ENCODE data around the gene LIPG. TPM values are rescaled to one million over a fixed set of nuclear protein-coding genes. Genes with fewer than 3 reads are reported as not detected.

The LIPG gene
- total RNA-seq, 6 experiments from 2014 or later: not detected

DNA sequence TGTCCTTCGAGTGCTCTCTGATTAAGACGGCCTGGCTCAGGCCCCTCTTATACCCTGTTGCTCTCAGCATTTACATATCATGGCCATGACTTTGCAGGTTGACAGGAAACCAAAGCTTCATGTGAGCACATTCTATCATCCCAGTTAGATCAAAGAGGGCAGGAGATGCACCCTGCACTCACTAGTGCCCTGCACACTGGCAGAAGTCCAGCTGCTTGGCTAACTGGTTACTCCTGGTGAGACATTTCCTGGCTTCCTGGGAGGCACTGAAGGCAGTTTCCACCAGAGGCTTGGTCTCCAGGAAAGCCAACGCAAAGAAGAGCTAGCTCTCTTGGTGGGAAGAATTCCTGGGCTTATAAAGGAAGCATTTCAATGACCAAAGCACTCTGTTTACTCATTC lies 66.3 kb downstream of the LIPG start:
- Mint-ChIP-seq H3K9me3 (no peaks in the 10 kb centered on the region), H3K36me3 (ENCODE audit: low read depth) (no peaks in the 10 kb centered on the region), H3K4me1 (ENCODE audit: low read depth) (peaks cover 11% of the 10 kb centered on the region), H3K27ac (no peak overlapping the region), H3K4me3 (no peak overlapping the region), H3K27me3 (ENCODE audit: insufficient read depth) (peaks cover 46% of the 10 kb centered on the region)
- TF ChIP-seq, protein P1, sequence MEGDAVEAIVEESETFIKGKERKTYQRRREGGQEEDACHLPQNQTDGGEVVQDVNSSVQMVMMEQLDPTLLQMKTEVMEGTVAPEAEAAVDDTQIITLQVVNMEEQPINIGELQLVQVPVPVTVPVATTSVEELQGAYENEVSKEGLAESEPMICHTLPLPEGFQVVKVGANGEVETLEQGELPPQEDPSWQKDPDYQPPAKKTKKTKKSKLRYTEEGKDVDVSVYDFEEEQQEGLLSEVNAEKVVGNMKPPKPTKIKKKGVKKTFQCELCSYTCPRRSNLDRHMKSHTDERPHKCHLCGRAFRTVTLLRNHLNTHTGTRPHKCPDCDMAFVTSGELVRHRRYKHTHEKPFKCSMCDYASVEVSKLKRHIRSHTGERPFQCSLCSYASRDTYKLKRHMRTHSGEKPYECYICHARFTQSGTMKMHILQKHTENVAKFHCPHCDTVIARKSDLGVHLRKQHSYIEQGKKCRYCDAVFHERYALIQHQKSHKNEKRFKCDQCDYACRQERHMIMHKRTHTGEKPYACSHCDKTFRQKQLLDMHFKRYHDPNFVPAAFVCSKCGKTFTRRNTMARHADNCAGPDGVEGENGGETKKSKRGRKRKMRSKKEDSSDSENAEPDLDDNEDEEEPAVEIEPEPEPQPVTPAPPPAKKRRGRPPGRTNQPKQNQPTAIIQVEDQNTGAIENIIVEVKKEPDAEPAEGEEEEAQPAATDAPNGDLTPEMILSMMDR (IDR thresholded peaks at IDR 0.05): no peak
- no peak for DNase-seq

DNA sequence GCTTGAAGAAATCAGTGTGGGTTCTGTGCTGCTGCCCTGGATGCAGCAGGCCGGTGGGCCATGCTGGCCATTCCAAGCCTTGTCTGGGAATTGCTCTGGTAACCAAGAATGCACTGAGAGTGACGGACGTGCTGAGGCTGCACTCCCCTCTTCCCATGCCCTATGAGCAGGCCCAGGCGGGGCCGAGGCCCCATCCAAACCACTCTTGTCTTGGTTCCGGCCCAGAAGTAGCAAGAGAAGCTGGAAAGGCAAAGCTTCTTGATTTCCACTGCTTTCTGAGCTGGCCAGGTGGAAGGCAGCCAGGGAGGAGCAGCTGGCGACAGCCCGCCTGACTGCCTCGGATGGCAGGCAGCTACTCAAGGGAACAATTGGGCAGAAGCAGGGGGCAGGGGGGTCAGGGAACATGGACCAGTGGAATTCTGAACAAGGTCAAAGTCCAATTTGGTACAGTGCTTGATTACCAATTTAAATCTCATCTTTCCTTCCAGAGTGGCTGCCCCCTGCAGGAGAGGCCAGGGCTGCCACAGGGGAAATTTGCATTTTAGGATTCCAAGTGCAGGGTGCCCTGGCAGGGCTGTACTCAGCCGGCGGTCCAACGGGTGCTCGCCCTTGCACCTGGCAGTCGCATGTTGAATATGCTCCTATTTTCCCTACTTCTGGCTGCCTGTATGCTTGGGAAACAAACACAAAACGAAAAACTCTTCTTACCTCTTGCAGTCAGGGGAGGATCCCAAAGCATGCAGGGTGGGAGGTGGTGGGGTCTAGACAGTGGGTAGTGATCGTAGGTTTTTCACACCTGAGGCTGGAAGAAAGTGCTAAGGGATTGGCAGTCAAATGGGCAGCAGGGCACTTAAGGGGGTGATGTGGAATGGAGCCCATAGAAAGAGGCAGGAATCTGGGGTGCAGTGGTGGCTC lies 67.3 kb downstream of the LIPG start:
- Mint-ChIP-seq H3K27ac (no peak overlapping the region), H3K4me3 (no peak overlapping the region), H3K4me1 (ENCODE audit: low read depth) (peaks cover 11% of the 10 kb centered on the region), H3K27me3 (ENCODE audit: insufficient read depth) (peaks cover 46% of the 10 kb centered on the region), H3K36me3 (ENCODE audit: low read depth) (no peaks in the 10 kb centered on the region), H3K9me3 (no peaks in the 10 kb centered on the region)
- DNase-seq: no peak
- TF ChIP-seq, protein P1 (IDR thresholded peaks at IDR 0.05): peak; percentile 55

DNA sequence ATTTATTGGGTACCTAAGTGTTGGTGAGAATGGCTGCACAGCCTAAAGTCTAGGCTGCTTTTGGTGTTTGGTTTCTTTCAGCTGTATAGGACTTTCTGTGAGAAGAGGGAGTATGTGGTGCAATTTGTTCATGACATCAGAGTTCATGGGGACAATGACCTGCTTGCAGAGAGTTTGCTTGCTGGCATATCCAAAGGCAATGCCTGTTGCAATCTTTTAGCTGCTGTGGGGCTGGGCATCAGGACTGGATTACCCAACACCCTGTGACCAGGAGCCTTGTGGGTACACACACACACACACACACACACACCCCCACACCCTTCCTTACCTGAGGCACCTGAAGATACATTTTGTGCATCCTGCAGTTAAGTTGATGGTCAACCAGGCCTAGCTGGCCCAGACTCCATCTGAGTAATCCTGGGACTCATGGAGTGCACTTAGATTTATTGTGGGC lies 68.4 kb downstream of the LIPG start:
- H3K27ac Mint-ChIP-seq: no peak overlapping the region
- DNase-seq: no peak
- no peaks in the 10 kb centered on the region for H3K9me3 Mint-ChIP-seq
- peaks cover 44% of the 10 kb centered on the region for H3K27me3 Mint-ChIP-seq (ENCODE audit: insufficient read depth)
- H3K4me1 Mint-ChIP-seq (ENCODE audit: low read depth): peaks cover 2% of the 10 kb centered on the region
- no peak overlapping the region for H3K4me3 Mint-ChIP-seq
- TF ChIP-seq, protein P1 (IDR thresholded peaks at IDR 0.05): no peak
- no peaks in the 10 kb centered on the region for H3K36me3 Mint-ChIP-seq (ENCODE audit: low read depth)

DNA sequence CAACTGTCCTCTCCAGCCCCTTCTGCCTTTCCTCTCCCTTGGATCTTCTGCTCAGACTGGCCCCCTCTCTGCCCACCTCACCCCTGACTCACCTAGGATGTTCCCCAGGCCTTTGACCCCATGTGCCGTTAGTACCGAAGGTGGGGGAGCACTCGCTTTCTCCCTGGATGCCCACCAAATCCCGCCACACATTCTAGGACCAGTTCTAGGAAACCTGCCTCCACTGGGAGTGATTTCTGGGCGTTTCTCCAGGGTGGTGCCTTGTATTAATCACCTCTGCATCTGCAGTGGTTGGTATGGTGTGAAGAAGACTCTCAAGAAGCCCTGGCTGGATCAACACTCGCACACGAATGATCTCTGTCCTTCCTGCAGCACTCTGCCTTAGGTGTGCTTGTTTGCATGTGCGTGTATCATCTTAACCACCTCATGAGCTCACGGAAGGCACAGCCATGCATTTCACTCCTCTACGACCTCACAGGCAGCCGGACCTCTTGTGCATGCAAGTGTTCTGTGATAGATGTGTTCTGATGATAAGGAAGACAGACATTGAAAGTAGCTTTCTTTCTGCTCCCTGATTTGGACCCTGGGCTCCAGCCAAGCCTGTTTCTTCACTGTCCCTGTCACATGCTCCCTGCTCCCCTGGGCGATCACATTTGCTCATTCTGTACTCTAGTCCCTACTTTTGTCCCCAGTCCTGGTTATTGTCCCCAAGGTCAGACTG lies 69.4 kb downstream of the LIPG start:
- Mint-ChIP-seq H3K27me3 (ENCODE audit: insufficient read depth) (peaks cover 45% of the 10 kb centered on the region), H3K27ac (no peak overlapping the region), H3K36me3 (ENCODE audit: low read depth) (no peaks in the 10 kb centered on the region), H3K9me3 (no peaks in the 10 kb centered on the region), H3K4me3 (no peak overlapping the region), H3K4me1 (ENCODE audit: low read depth) (no peaks in the 10 kb centered on the region)
- DNase-seq: no peak
- TF ChIP-seq, protein P1 (IDR thresholded peaks at IDR 0.05): no peak

DNA sequence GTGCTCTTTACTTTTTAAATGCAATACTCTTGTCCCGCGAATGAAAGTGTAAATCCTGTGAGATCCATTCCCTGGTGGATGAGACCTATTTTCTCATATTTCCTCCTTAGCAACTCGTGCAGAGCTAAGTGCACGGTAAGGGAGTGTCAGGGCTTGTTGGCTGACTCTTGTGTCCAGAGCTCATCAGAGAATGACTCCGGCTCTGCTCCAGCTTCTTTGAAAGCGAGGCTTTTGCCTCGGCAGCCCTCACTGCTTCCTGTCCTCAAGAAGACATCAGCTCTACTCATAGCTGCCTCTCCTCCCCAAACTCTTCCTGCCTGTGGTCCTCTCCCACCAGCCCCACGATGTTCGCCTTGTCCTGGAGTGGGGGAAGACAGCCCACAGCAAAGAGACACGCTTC lies 70.7 kb downstream of the LIPG start:
- TF ChIP-seq, protein P1 (IDR thresholded peaks at IDR 0.05): no peak
- Mint-ChIP-seq H3K4me1 (ENCODE audit: low read depth) (no peaks in the 10 kb centered on the region), H3K36me3 (ENCODE audit: low read depth) (no peaks in the 10 kb centered on the region), H3K27ac (no peak overlapping the region), H3K27me3 (ENCODE audit: insufficient read depth) (peaks cover 41% of the 10 kb centered on the region), H3K9me3 (no peaks in the 10 kb centered on the region; the same call in 1 of the 2 replicates), H3K4me3 (no peak overlapping the region)
- DNase-seq: no peak
